Endothelial cell of umbilical vein (primary cell): ENCODE measurements around the gene ALDOC. TPM values are rescaled to one million over a fixed set of nuclear protein-coding genes. Genes with fewer than 3 reads are reported as not detected.

Experiments
- BruUV-seq: library from RNA; stranded (reverse); fragments of 400-500 nt; replicated peaks from 2 replicates; lab custom pipeline; 2021; lab: Mats Ljungman, UMichigan
- CTCF ChIA-PET: fragments of 300-600, 350-600 bp; sonication (Branson Sonifier 250); formaldehyde crosslinking; loops from one replicate; lab custom pipeline; 2021; ENCODE audit warnings: antibody characterized with exemption, inconsistent platforms; lab: Charles Lee
- POLR2A ChIA-PET: fragments of 300-600, 350-600 bp; sonication (Branson Sonifier 250); formaldehyde crosslinking; loops from one replicate; lab custom pipeline; 2021; ENCODE audit warnings: antibody characterized with exemption, inconsistent platforms; lab: Charles Lee
- DNase-seq: peaks from one replicate; pipeline ENCODE4 v3.0.0-alpha.2; 2011; ENCODE audit warnings: low read depth, low spot score
- FAIRE-seq: peaks from 2 replicates; lab custom pipeline; 2011; peaks lifted over from hg19 to GRCh38; lab: Jason Lieb, UNC
- H2AFZ ChIP-seq: 2 replicates; pipeline ENCODE4 v1.6.0; 2012; ENCODE audit warnings: low read depth, low read length, control low read depth, inconsistent platforms
- H3K27ac ChIP-seq: 2 replicates; pipeline ENCODE4 v1.5.1; 2011; ENCODE audit warnings: low read depth, mild to moderate bottlenecking, control low read depth, low read length, moderate library complexity; ENCODE audit not compliant: insufficient read depth
- H3K27me3 ChIP-seq, 2 experiments: 2 replicates each; pipeline versions ENCODE4 v1.6.0 to v1.6.1; 2011; ENCODE audit warnings: low read length in 2 of 2, mixed read lengths in 1 of 2; ENCODE audit not compliant: control insufficient read depth in 2 of 2, insufficient read depth in 2 of 2
- H3K36me3 ChIP-seq, 2 experiments: 2 replicates in 1 of 2; 3 replicates in 1 of 2; pipeline ENCODE4 v1.5.1; 2011; ENCODE audit warnings: low read length in 2 of 2, mild to moderate bottlenecking in 1 of 2, moderate library complexity in 1 of 2; ENCODE audit not compliant: control insufficient read depth in 2 of 2, insufficient read depth in 2 of 2; ENCODE audit errors: extremely low read depth in 1 of 2
- H3K4me1 ChIP-seq: 3 replicates; pipeline ENCODE4 v1.5.1; 2011; ENCODE audit warnings: mild to moderate bottlenecking, low read length; ENCODE audit not compliant: control insufficient read depth, insufficient read depth; ENCODE audit errors: extremely low read depth
- H3K4me2 ChIP-seq: 2 replicates; pipeline ENCODE4 v1.6.1; 2011; ENCODE audit warnings: low read length, control low read depth, mixed read lengths; ENCODE audit not compliant: insufficient read depth
- H3K4me3 ChIP-seq, 3 experiments: fragments of 200-600 bp in 1 of 3; sonication (generic), shearing (Covaris generic) in 1 of 3; replicated peaks in 1 of 3; 2 replicates each; pipeline ENCODE4 v1.5.1; 2011 to 2016; ENCODE audit warnings: control low read depth in 3 of 3, low read length in 3 of 3, mild to moderate bottlenecking in 2 of 3, inconsistent platforms in 1 of 3, low read depth in 1 of 3, moderate library complexity in 1 of 3; ENCODE audit not compliant: insufficient read depth in 1 of 3
- H3K79me2 ChIP-seq: 2 replicates; pipeline ENCODE4 v1.6.0; 2012; ENCODE audit warnings: low read length, inconsistent platforms; ENCODE audit not compliant: control insufficient read depth, insufficient read depth
- H3K9ac ChIP-seq: replicated peaks from 2 replicates; pipeline ENCODE3; 2011; ENCODE audit warnings: low read length, control low read depth; ENCODE audit not compliant: insufficient read depth; ENCODE audit errors: extremely low read depth
- H3K9me1 ChIP-seq: replicated peaks from 3 replicates; pipeline ENCODE4 v1.6.0; 2011; ENCODE audit warnings: mild to moderate bottlenecking, low read length; ENCODE audit not compliant: control insufficient read depth, insufficient read depth; ENCODE audit errors: extremely low read depth
- H3K9me3 ChIP-seq: replicated peaks from 2 replicates; pipeline ENCODE4 v1.5.1; 2012; ENCODE audit warnings: low read length, inconsistent platforms; ENCODE audit not compliant: control insufficient read depth, insufficient read depth
- H4K20me1 ChIP-seq: replicated peaks from 2 replicates; pipeline ENCODE3; 2011; ENCODE audit warnings: mild to moderate bottlenecking, low read length; ENCODE audit not compliant: control insufficient read depth, insufficient read depth; ENCODE audit errors: extremely low read depth
- CTCF ChIP-seq, 2 donors: IDR thresholded peaks; 1 replicate in 1 of 2; 2 replicates in 1 of 2; pipeline ENCODE4 v1.5.1; 2011; ENCODE audit warnings: low read length in 2 of 2, mild to moderate bottlenecking in 2 of 2, moderate library complexity in 2 of 2, control low read depth in 1 of 2, inconsistent platforms in 1 of 2, low read depth in 1 of 2; ENCODE audit not compliant: insufficient read depth in 1 of 2; ENCODE audit errors: extremely low read depth in 1 of 2
- EZH2 ChIP-seq: IDR thresholded peaks from 2 replicates; pipeline ENCODE4 v1.6.1; 2012; ENCODE audit warnings: borderline replicate concordance, low read depth, mild to moderate bottlenecking, moderate library complexity, low read length, inconsistent platforms; ENCODE audit not compliant: severe bottlenecking
- FOS ChIP-seq: IDR thresholded peaks from 2 replicates; pipeline ENCODE4 v1.6.1; 2011; ENCODE audit warnings: mild to moderate bottlenecking, low read length, moderate library complexity, borderline replicate concordance; ENCODE audit not compliant: insufficient read depth
- GATA2 ChIP-seq: IDR thresholded peaks from 2 replicates; pipeline ENCODE4 v1.7.0; 2011; ENCODE audit warnings: low read depth, mild to moderate bottlenecking, moderate library complexity, mixed read lengths, low read length; ENCODE audit not compliant: insufficient read length, insufficient read depth
- JUN ChIP-seq: IDR thresholded peaks from 2 replicates; pipeline ENCODE4 v1.6.1; 2011; ENCODE audit warnings: borderline replicate concordance, low read depth; ENCODE audit not compliant: insufficient read length, insufficient read depth
- MAX ChIP-seq: IDR thresholded peaks from 2 replicates; pipeline ENCODE4 v1.6.1; 2011; ENCODE audit not compliant: insufficient read depth, insufficient read length
- MYC ChIP-seq: IDR thresholded peaks from one replicate; pipeline ENCODE4 v1.6.1; 2011; ENCODE audit warnings: mild to moderate bottlenecking, low read depth, low read length
- POLR2A ChIP-seq: IDR thresholded peaks from 2 replicates; pipeline ENCODE4 v1.6.1; 2012; ENCODE audit warnings: low read depth, mild to moderate bottlenecking, control low read depth, low read length
- POLR2AphosphoS5 ChIP-seq: IDR thresholded peaks from 2 replicates; pipeline ENCODE4 v1.6.1; 2012; ENCODE audit warnings: low read depth, mild to moderate bottlenecking, control low read depth, low read length, moderate library complexity; ENCODE audit not compliant: insufficient read depth
- dilution Hi-C: fragments of 300-500 bp; cut with MboI; formaldehyde crosslinking; loops from one replicate; pipeline ENCODE4 v1.15.0; 2019; ENCODE audit warnings: low sequenced_read_pairs; ENCODE audit not compliant: extremely low pct_ligation_motif_present
- intact Hi-C: fragments of 100-400 bp; cut with micrococcal nuclease; formaldehyde crosslinking; loops from one replicate; pipeline ENCODE4 v1.10.0; 2022
- polyA plus RNA-seq, 4 experiments: library from polyadenylated mRNA; depleted of rRNA in 3 of 4; stranded (reverse) in 3 of 4; unstranded in 1 of 4; fragments of >200 nt; gene quantifications; 2 replicates each; pipeline versions ENCODE4 v1.2.1 to v1.2.3, GENCODE V29; 2011 to 2012; ENCODE audit warnings: missing spikeins in 1 of 4
- total RNA-seq: library from RNA; stranded (reverse); gene quantifications from 2 replicates; pipeline ENCODE4 v1.2.3, GENCODE V29; 2021

Gene ALDOC
- total and polyA plus RNA-seq, 2 donors (not counting 3 experiments of a cell fraction or from before 2014, with no cell fraction given), result 7.2 to 18.9 TPM

DNA sequence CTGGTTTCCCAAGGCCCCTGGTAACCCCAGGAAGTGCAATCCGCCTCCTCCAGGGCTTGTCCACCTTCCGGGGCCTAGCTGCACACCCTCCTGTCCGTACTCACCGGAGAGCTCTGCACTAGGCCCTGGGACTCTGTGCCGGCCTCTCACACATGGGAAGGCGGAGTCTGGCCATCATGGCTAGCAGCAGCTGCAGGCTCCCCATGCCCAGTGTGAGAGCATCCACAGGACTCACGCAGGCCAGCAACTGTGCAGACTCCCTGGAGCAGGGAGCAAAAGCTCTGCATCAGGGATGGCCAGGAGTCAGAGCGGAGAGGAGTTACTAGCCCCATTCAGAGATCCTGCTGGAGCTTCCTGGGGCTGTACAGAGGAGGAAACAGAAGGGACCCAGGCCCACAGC is 50.3 kb downstream of the ALDOC start:
- Histone ChIP-seq H4K20me1 (no peaks in the 10 kb centered on the region), H3K27ac (no peak overlapping the region), H3K36me3 (no peaks in the 10 kb centered on the region), H3K4me3 (no peak overlapping the region), H3K9me1 (no peaks in the 10 kb centered on the region), H3K79me2 (no peaks in the 10 kb centered on the region), H2AFZ (no peak overlapping the region), H3K9me3 (no peaks in the 10 kb centered on the region), H3K4me1 (no peaks in the 10 kb centered on the region), H3K9ac (no peak overlapping the region), H3K27me3 (no peaks in the 10 kb centered on the region), H3K4me2 (no peak overlapping the region)
- no TSS peak for BruUV-seq
- dilution Hi-C loops (no loop called here), intact Hi-C loops (no loop called here)
- ChIA-PET POLR2A (no interaction called here), CTCF (interaction anchor here (0.5 kb wide), 1 partner anchor 121 kb away, joined by 3 read pairs; no protein-coding TSS in a partner anchor)
- TF ChIP-seq GATA2 (no peak), POLR2AphosphoS5 (no peak), EZH2 (no peak), POLR2A (no peak), CTCF (IDR thresholded peaks at IDR 0.05; ENCODE audit: extremely low read depth in 1 of 2, insufficient read depth in 1 of 2, low read depth in 1 of 2, low read length in 2 of 2) (no peak), MYC (no peak), JUN (no peak), MAX (no peak), FOS (no peak)
- DNase-seq (no peak), FAIRE-seq (no peak)
